ENCODE data around the gene WWOX.

DNA sequence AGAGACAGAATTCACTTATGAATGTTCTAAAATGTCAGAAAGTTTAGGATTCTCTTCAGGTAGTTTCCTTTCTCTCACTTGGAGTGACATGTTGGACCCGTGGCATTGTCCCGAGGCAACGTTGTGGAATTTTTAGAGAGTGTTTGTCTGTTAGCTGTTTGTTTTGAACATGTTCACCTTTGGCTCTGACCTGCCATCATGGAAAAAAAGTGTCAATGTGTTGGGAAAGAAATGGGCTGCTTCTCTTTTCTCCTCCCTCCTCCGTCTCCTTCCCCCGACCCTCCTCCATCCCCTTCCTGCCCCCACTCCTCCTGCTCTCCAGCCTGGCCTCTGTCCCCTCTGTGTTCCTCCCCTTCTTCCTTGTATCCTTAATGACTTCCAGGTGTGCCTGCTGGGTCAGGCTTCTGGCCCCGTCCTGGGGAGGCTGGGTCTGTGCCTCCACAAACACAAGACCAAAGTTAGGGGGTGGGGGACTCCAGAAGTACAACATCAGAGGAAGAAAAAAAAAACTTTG, 1038.0 kb downstream of the WWOX start:
- TF ChIP-seq SIN3A (IDR thresholded peaks at IDR 0.05; ENCODE audit: borderline replicate concordance, insufficient read depth, low read length) (no peak), POLR2AphosphoS5 (IDR thresholded peaks at IDR 0.05; ENCODE audit: low read depth, low read length) (no peak), FOXP2 (optimal IDR thresholded peaks at IDR 0.05; ENCODE audit: borderline replicate concordance, extremely low read depth, extremely low read length, insufficient read depth) (no peak)
